ENCODE measurements around the gene FLNB.

Gene FLNB

GRCh38 chr3:57980416-57980815 lies 27.8 kb upstream of the FLNB start:
- H3K4me3 ChIP-seq (ENCODE audit: control insufficient read depth, low read depth, low read length) = no peak overlapping the region
- TF ChIP-seq CTCF (conservative IDR thresholded peaks at IDR 0.05; ENCODE audit: control insufficient read depth, insufficient read depth, low read depth, low read length) = no peak
- no peak for DNase-seq (ENCODE audit: low read depth)

GRCh38 chr3:57981483-57982087 lies 26.6 kb upstream of the FLNB start:
- no peak overlapping the region for H3K4me3 ChIP-seq (ENCODE audit: control insufficient read depth, low read depth, low read length)
- peak; percentile 11 for DNase-seq (ENCODE audit: low read depth)
- TF ChIP-seq CTCF (conservative IDR thresholded peaks at IDR 0.05; ENCODE audit: control insufficient read depth, insufficient read depth, low read depth, low read length) = no peak

DNA sequence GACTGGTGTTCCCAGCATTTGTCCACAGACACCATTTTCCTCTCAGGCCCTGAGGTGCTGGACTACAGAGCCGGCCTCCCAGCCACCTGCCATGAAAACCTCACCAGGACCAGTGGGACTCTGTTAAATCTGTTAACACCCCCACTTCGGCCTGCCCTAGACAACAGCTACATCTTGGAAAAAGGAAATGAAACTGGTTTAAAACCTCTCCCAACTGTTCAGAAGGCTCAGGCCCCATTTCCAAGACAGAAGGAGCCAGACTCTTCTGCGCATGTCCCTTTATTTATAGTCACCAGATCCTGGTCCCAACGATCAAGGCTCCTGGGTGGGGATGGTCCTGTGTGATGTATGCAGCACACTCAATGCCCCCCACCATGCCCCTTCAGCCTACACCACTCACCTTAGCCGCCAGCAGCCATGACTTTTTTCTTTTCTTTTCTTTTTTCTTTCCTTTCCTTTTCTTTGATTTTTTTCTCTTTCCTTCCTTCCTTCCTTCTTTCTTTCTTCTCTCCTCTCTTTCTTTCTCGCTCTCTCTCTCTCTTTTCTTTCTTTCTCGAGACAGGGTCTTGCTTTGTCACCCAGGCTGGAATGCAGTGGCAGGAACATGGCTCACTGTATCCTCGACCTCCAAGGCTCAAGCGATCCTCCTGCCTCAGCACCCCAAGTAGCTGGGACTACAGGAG lies 25.5 kb upstream of the FLNB start:
- H3K4me3 ChIP-seq (ENCODE audit: control insufficient read depth, low read depth, low read length) = no peak overlapping the region
- no peak for DNase-seq (ENCODE audit: low read depth)
- no peak for TF ChIP-seq CTCF (conservative IDR thresholded peaks at IDR 0.05; ENCODE audit: control insufficient read depth, insufficient read depth, low read depth, low read length)

DNA sequence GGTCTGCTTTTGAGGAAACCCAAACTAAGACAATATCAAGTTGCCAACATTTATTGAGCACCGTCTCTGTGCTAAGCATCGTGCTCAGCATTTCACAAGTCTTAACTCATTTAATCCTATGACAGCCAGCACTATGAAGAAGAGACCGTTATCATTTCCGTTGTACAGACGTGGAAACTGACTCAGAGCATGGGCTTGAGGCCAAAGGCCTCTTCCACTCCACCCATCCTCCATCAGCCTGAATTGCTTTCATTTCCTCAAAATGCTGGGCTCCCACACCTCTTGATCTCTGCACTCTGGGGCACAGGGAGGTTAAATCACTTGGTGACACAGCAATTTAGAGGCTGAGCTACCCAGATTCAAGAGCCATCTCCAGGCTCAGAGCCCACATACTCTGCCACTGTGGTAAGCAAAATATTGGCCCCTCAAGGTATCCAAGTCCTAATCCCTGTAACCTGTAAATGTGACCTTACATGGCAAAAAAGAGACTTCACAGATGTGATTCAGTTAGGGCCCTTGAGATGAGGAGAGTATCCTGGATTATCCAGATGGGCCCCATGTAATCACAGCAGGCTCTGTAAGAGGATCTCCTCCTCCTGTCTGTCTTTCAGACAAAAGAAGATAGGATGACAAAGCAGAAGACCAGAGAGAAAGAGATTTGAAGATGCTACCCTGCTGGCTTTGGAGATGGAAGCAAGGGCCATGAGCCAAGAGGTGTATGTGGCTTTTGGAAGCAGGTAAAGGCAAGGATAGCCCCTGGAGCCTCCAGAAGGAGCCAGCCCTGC lies 24.3 kb upstream of the FLNB start:
- peak; percentile 96 for DNase-seq (ENCODE audit: low read depth)

DNA sequence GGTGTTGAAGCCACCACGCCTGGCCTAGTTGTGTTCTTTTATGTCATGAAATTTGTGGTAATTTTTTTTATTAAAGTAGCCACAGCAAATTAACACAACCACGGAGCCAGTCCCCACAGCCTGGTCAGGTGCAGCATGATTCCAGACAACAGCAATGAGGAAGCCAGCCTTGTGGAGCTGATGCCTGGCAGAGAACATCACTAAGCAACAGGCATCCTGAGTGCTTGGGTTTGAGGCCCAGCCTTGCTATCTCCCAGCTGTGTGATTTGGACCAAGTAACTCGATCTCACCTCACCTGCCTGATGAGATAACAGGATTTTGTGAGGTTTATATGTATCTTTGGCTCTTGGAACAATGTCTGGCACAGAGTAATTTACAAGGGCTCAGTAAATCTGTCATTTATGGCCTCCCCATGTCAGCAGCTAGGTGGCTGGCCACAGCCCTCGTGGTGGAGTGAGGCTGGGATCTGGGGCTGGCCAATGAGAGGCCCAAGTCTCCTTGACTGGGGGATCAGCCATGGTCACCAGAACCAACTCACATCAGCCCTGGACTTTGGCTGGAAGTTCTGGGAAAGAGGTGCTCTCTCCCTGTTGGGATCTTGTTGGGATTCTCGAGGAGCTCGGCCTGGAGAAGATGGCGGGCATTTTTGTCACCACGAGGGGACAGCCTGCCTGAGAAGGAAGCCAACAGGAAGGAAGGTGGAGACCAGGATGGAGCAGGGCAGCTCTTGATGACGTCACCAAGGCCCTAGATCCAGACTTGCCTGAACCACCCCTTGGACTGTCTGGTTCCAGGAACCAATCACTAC lies 22.8 kb upstream of the FLNB start:
- no peak for TF ChIP-seq CTCF (conservative IDR thresholded peaks at IDR 0.05; ENCODE audit: control insufficient read depth, insufficient read depth, low read depth, low read length)
- DNase-seq (ENCODE audit: low read depth) = no peak
- H3K4me3 ChIP-seq (ENCODE audit: control insufficient read depth, low read depth, low read length) = no peak overlapping the region

More for the DNA sequence above, 24.3 kb upstream of the FLNB start:
- H3K4me3 ChIP-seq (ENCODE audit: control insufficient read depth, low read depth, low read length) = no peak overlapping the region
- TF ChIP-seq CTCF (conservative IDR thresholded peaks at IDR 0.05; ENCODE audit: control insufficient read depth, insufficient read depth, low read depth, low read length) = no peak

DNA sequence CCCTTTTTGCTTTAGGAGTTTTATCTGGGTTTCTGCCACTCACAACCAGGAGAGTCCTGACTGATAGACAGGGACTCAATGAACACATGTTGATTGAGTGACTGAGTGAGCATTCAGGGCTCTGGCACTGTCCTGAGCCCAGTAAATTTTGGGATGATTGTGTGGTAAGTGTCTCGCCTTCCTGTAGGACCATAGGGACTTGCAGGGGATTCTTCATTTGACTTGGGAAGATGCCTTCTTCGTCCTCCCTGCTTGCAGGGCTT lies 22.3 kb upstream of the FLNB start:
- no peak for TF ChIP-seq CTCF (conservative IDR thresholded peaks at IDR 0.05; ENCODE audit: control insufficient read depth, insufficient read depth, low read depth, low read length)
- DNase-seq (ENCODE audit: low read depth) = no peak
- no peak overlapping the region for H3K4me3 ChIP-seq (ENCODE audit: control insufficient read depth, low read depth, low read length)
